Measurements from ENCODE around the gene IFI6. TPM values are rescaled to one million over a fixed set of nuclear protein-coding genes. Genes with fewer than 3 reads are reported as not detected.

IFI6 gene, protein sequence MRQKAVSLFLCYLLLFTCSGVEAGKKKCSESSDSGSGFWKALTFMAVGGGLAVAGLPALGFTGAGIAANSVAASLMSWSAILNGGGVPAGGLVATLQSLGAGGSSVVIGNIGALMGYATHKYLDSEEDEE
- total RNA-seq (102 TPM), polyA plus RNA-seq (ENCODE audit: insufficient read depth in 1 of 8, insufficient read length in 8 of 8, low replicate concordance in 1 of 8) (10 to 100 TPM; 41.4 to 91.4 (median 70.4) TPM)
- long read RNA-seq, donor 1, transcript IFI6-202 (5 exons, 841 nt), result major isoform, 20 of 70 reads
- long read RNA-seq, donor 1, partial matches to known transcripts, result 47 of 70 reads
- long read RNA-seq, donor 1, other reads (novel, unspliced or antisense), result 0 of 70 reads
- long read RNA-seq, donor 2, partial matches to known transcripts, result 10 of 14 reads
- long read RNA-seq, donor 2, other reads (novel, unspliced or antisense), result 0 of 14 reads
- long read RNA-seq, donor 3, transcript IFI6-203 (5 exons, 828 nt), result minor isoform, 10 of 271 reads
- long read RNA-seq, donor 3, transcript IFI6-202 (5 exons, 841 nt), result major isoform, 86 of 271 reads
- long read RNA-seq, donor 3, partial matches to known transcripts, result 175 of 271 reads
- long read RNA-seq, donor 3, other reads (novel, unspliced or antisense), result 0 of 271 reads
- long read RNA-seq, donor 4, transcript IFI6-202 (5 exons, 841 nt), result major isoform, 43 of 78 reads
- long read RNA-seq, donor 4, transcript IFI6-203 (5 exons, 828 nt), result minor isoform, 5 of 78 reads
- long read RNA-seq, donor 4, partial matches to known transcripts, result 29 of 78 reads
- long read RNA-seq, donor 4, other reads (novel, unspliced or antisense), result 0 of 78 reads
- long read RNA-seq, donor 5, transcript IFI6-202 (5 exons, 841 nt), result major isoform, 75 of 90 reads
- long read RNA-seq, donor 5, transcript IFI6-203 (5 exons, 828 nt), result minor isoform, 15 of 90 reads
- long read RNA-seq, donor 5, partial matches to known transcripts, result 0 of 90 reads
- long read RNA-seq, donor 5, other reads (novel, unspliced or antisense), result 0 of 90 reads
- long read RNA-seq, donor 6, transcript IFI6-203 (5 exons, 828 nt), result minor isoform, 9 of 110 reads
- long read RNA-seq, donor 6, transcript IFI6-202 (5 exons, 841 nt), result major isoform, 100 of 110 reads
- long read RNA-seq, donor 6, partial matches to known transcripts, result 0 of 110 reads
- long read RNA-seq, donor 6, other reads (novel, unspliced or antisense), result 0 of 110 reads
- long read RNA-seq, donor 7, transcript IFI6-202 (5 exons, 841 nt), result major isoform, 74 of 204 reads
- long read RNA-seq, donor 7, transcript IFI6-203 (5 exons, 828 nt), result minor isoform, 7 of 204 reads
- long read RNA-seq, donor 7, partial matches to known transcripts, result 122 of 204 reads
- long read RNA-seq, donor 7, other reads (novel, unspliced or antisense), result 0 of 204 reads
- long read RNA-seq, donor 8, transcript IFI6-202 (5 exons, 841 nt), result major isoform, 39 of 52 reads
- long read RNA-seq, donor 8, transcript IFI6-203 (5 exons, 828 nt), result minor isoform, 6 of 52 reads
- long read RNA-seq, donor 8, partial matches to known transcripts, result 7 of 52 reads
- long read RNA-seq, donor 8, other reads (novel, unspliced or antisense), result 0 of 52 reads
- long read RNA-seq, donor 9, transcript IFI6-203 (5 exons, 828 nt), result minor isoform, 5 of 122 reads
- long read RNA-seq, donor 9, transcript IFI6-202 (5 exons, 841 nt), result major isoform, 31 of 122 reads
- long read RNA-seq, donor 9, partial matches to known transcripts, result 84 of 122 reads
- long read RNA-seq, donor 9, other reads (novel, unspliced or antisense), result 0 of 122 reads
- long read RNA-seq, donor 10, transcript IFI6-203 (5 exons, 828 nt), result minor isoform, 10 of 68 reads
- long read RNA-seq, donor 10, transcript IFI6-202 (5 exons, 841 nt), result major isoform, 57 of 68 reads
- long read RNA-seq, donor 10, partial matches to known transcripts, result 0 of 68 reads
- long read RNA-seq, donor 10, other reads (novel, unspliced or antisense), result 0 of 68 reads
- long read RNA-seq, donor 11, transcript IFI6-202 (5 exons, 841 nt), result major isoform, 50 of 175 reads
- long read RNA-seq, donor 11, transcript IFI6-203 (5 exons, 828 nt), result minor isoform, 8 of 175 reads
- long read RNA-seq, donor 11, partial matches to known transcripts, result 117 of 175 reads
- long read RNA-seq, donor 11, other reads (novel, unspliced or antisense), result 0 of 175 reads

DNA sequence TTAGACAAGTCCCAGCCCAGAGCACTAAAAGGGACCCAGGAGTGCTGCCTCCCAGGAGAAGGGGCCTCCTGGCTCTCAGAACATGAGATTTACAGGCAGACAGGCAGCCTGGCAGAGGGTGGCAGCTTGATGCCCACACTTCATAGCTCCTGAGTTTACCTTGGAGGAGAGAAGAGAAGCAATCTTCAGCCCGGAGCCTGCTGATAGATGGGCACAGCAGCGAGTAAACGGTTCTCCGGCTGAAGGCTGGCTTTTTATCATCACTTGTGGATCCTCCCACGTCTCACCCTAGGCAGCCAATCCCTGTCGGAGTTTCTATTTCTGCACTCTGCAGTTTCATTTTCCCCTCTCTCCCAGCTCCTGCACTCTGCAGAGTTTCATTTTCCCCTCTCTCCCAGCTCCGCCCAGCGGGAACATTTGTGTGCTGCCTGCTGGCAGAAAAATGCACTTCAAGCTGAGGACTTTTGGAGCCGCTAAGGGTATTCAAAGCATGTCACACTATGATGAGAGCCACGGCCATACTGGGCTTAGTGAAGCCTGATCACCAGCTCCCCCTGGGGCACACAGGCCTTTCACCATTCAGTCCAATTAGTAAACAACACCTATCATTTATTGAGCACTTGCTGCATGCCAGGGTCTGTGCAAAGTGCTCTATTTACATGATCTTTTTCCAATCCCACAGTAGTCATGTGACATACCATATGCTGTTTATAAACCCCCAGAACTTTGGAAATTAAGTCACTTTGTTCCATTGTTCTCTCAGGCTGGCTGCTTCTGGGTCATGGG is at the start of gene IFI6:
Gene IFI6 (minus strand): TSS at position 229 of the 786 bp plus-strand sequence. CDS start 2,878 bp downstream, outside the sequence.
- DNase-seq, result peak; percentile 99
- H3K4me1 ChIP-seq (ENCODE audit: control insufficient read depth, insufficient read depth, low read length), result peaks cover 36% of the 10 kb centered on the region
- WGBS (ENCODE audit: insufficient coverage), result 0% methylated on average over 10 of the region's 10 CpGs
- peak within 1 kb of the TSS; percentile 99 for H3K4me3 ChIP-seq (ENCODE audit: low read length)
- no peaks in the 10 kb centered on the region for H3K9me3 ChIP-seq (replicated peaks; ENCODE audit: control insufficient read depth, low read depth, low read length)
- peak within 1 kb of the TSS; percentile 98 for H3K27ac ChIP-seq (ENCODE audit: low read length)
- peaks cover 18% of the 10 kb centered on the region for H3K36me3 ChIP-seq (ENCODE audit: control insufficient read depth, insufficient read depth, low read length)
- no peaks in the 10 kb centered on the region for H3K27me3 ChIP-seq (ENCODE audit: control insufficient read depth, insufficient read depth, low read length)

GRCh38 chr1:27719286-27720251 is 47.6 kb upstream of the IFI6 start:
- Histone ChIP-seq H3K4me3 (ENCODE audit: low read length) (no peak overlapping the region), H3K36me3 (ENCODE audit: control insufficient read depth, insufficient read depth, low read length) (no peaks in the 10 kb centered on the region), H3K9me3 (replicated peaks; ENCODE audit: control insufficient read depth, low read depth, low read length) (no peaks in the 10 kb centered on the region), H3K27me3 (ENCODE audit: control insufficient read depth, insufficient read depth, low read length) (peaks cover 4% of the 10 kb centered on the region), H3K27ac (ENCODE audit: low read length) (no peak overlapping the region), H3K4me1 (ENCODE audit: control insufficient read depth, insufficient read depth, low read length) (no peaks in the 10 kb centered on the region)
- no peak for DNase-seq
- 73% methylated on average over 5 of the region's 5 CpGs for WGBS (ENCODE audit: insufficient coverage)

- Histone ChIP-seq H3K9me3 (replicated peaks; ENCODE audit: control insufficient read depth, low read depth, low read length) (no peaks in the 10 kb centered on the region), H3K36me3 (ENCODE audit: control insufficient read depth, insufficient read depth, low read length) (no peaks in the 10 kb centered on the region), H3K4me1 (ENCODE audit: control insufficient read depth, insufficient read depth, low read length) (no peaks in the 10 kb centered on the region), H3K4me3 (ENCODE audit: low read length) (no peak overlapping the region), H3K27ac (ENCODE audit: low read length) (no peak overlapping the region), H3K27me3 (ENCODE audit: control insufficient read depth, insufficient read depth, low read length) (peaks cover 4% of the 10 kb centered on the region)
- WGBS (ENCODE audit: insufficient coverage), result 60% methylated on average over 1 of the region's 2 CpGs
- no peak for DNase-seq
These were observed 44.4 kb upstream of the IFI6 start for GRCh38 chr1:27716262-27716895.

GRCh38 chr1:27713869-27714513 is 42.0 kb upstream of the IFI6 start:
- Histone ChIP-seq H3K27ac (ENCODE audit: low read length) (no peak overlapping the region), H3K27me3 (ENCODE audit: control insufficient read depth, insufficient read depth, low read length) (peaks cover 4% of the 10 kb centered on the region), H3K4me1 (ENCODE audit: control insufficient read depth, insufficient read depth, low read length) (no peaks in the 10 kb centered on the region), H3K36me3 (ENCODE audit: control insufficient read depth, insufficient read depth, low read length) (no peaks in the 10 kb centered on the region), H3K4me3 (ENCODE audit: low read length) (no peak overlapping the region), H3K9me3 (replicated peaks; ENCODE audit: control insufficient read depth, low read depth, low read length) (no peaks in the 10 kb centered on the region)
- no peak for DNase-seq
- WGBS (ENCODE audit: insufficient coverage), result no CpG with 5 or more reads among the region's 3 CpGs

GRCh38 chr1:27713139-27713725 is 41.2 kb upstream of the IFI6 start:
- no peaks in the 10 kb centered on the region for H3K4me1 ChIP-seq (ENCODE audit: control insufficient read depth, insufficient read depth, low read length)
- no peak overlapping the region for H3K4me3 ChIP-seq (ENCODE audit: low read length)
- no peak overlapping the region for H3K27ac ChIP-seq (ENCODE audit: low read length)
- no peak for DNase-seq
- H3K9me3 ChIP-seq (replicated peaks; ENCODE audit: control insufficient read depth, low read depth, low read length), result no peaks in the 10 kb centered on the region
- no peaks in the 10 kb centered on the region for H3K36me3 ChIP-seq (ENCODE audit: control insufficient read depth, insufficient read depth, low read length)
- H3K27me3 ChIP-seq (ENCODE audit: control insufficient read depth, insufficient read depth, low read length), result peaks cover 4% of the 10 kb centered on the region
- WGBS (ENCODE audit: insufficient coverage), result no CpG with 5 or more reads among the region's 3 CpGs

GRCh38 chr1:27710574-27710973 is 38.6 kb upstream of the IFI6 start:
- H3K4me3 ChIP-seq (ENCODE audit: low read length), result no peak overlapping the region
- peaks cover 2% of the 10 kb centered on the region for H3K27me3 ChIP-seq (ENCODE audit: control insufficient read depth, insufficient read depth, low read length)
- H3K4me1 ChIP-seq (ENCODE audit: control insufficient read depth, insufficient read depth, low read length), result no peaks in the 10 kb centered on the region
- H3K9me3 ChIP-seq (replicated peaks; ENCODE audit: control insufficient read depth, low read depth, low read length), result no peaks in the 10 kb centered on the region
- DNase-seq, result no peak
- no peaks in the 10 kb centered on the region for H3K36me3 ChIP-seq (ENCODE audit: control insufficient read depth, insufficient read depth, low read length)
- WGBS (ENCODE audit: insufficient coverage), result no CpG with 5 or more reads among the region's 2 CpGs
- no peak overlapping the region for H3K27ac ChIP-seq (ENCODE audit: low read length)

DNA sequence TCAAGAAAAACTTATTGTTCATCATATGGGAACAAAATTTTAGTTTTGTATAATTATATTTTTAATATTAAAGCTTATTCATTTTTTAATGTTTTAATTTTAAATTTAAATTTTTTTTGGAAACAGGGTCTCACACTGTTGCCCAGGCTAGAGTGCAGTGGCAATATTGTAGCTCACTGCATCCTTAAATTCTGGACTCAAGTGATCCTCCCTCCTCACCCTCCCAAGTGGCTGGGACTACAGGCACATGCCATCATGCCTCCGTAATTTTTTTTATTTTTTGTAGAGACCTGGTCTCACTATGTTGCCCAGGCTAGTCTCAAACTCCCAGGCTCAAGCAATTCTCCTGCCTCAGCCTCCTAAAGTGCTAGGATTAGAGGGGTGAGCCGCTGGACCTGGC is 33.6 kb upstream of the IFI6 start:
- Histone ChIP-seq H3K4me3 (ENCODE audit: low read length) (no peak overlapping the region), H3K27me3 (ENCODE audit: control insufficient read depth, insufficient read depth, low read length) (peaks cover 2% of the 10 kb centered on the region), H3K36me3 (ENCODE audit: control insufficient read depth, insufficient read depth, low read length) (no peaks in the 10 kb centered on the region), H3K9me3 (replicated peaks; ENCODE audit: control insufficient read depth, low read depth, low read length) (peaks cover 3% of the 10 kb centered on the region), H3K27ac (ENCODE audit: low read length) (no peak overlapping the region), H3K4me1 (ENCODE audit: control insufficient read depth, insufficient read depth, low read length) (no peaks in the 10 kb centered on the region)
- no CpG with 5 or more reads among the region's 2 CpGs for WGBS (ENCODE audit: insufficient coverage)
- no peak for DNase-seq

All from muscle of leg (tissue), 16 donors.